H1 (cell line): ENCODE data around the gene CCBE1. TPM values are rescaled to one million over a fixed set of nuclear protein-coding genes. Genes with fewer than 3 reads are reported as not detected.

Experiments used
- CTCF ChIA-PET: fragments of 300-600 bp; sonication (Branson Sonifier 250); formaldehyde crosslinking; loops from one replicate; lab custom pipeline; 2021; ENCODE audit not compliant: partially characterized antibody; lab: Charles Lee
- POLR2A ChIA-PET: fragments of 300-600 bp; sonication (Branson Sonifier 250); formaldehyde crosslinking; loops from one replicate; lab custom pipeline; 2021; ENCODE audit warnings: inconsistent platforms; ENCODE audit not compliant: partially characterized antibody; lab: Charles Lee
- DNase-seq, 2 experiments: peaks; one replicate each; pipeline versions ENCODE4 v3.0.0 to v3.0.0-alpha.2; 2010 to 2022; ENCODE audit warnings: low spot score in 2 of 2, low read depth in 1 of 2, mixed read lengths in 1 of 2
- FAIRE-seq: peaks from 2 replicates; lab custom pipeline; 2011; peaks lifted over from hg19 to GRCh38; lab: Jason Lieb, UNC
- H2AFZ ChIP-seq: 2 replicates; pipeline ENCODE4 v1.8.1; 2012; ENCODE audit warnings: low read length, inconsistent platforms
- H2AK5ac ChIP-seq: 2 replicates; pipeline ENCODE4 v1.6.1; 2013; ENCODE audit warnings: low read depth, low read length
- H2BK120ac ChIP-seq: replicated peaks from 2 replicates; pipeline ENCODE3; 2013; ENCODE audit warnings: low read depth, low read length, inconsistent platforms
- H2BK12ac ChIP-seq: 2 replicates; pipeline ENCODE4 v1.6.1; 2013; ENCODE audit warnings: low read depth, low read length
- H2BK15ac ChIP-seq: 2 replicates; pipeline ENCODE4 v1.6.1; 2013; ENCODE audit warnings: low read length
- H2BK20ac ChIP-seq: 2 replicates; pipeline ENCODE4 v1.6.1; 2013; ENCODE audit warnings: low read length
- H2BK5ac ChIP-seq: 2 replicates; pipeline ENCODE4 v1.6.1; 2013; ENCODE audit warnings: low read depth, low read length
- H3K14ac ChIP-seq: 2 replicates; pipeline ENCODE4 v1.6.1; 2013; ENCODE audit warnings: inconsistent platforms; ENCODE audit not compliant: insufficient read length
- H3K18ac ChIP-seq: 2 replicates; pipeline ENCODE4 v1.6.1; 2013; ENCODE audit warnings: low read length; ENCODE audit errors: extremely low read depth
- H3K23ac ChIP-seq: 2 replicates; pipeline ENCODE4 v1.6.1; 2013; ENCODE audit warnings: inconsistent platforms; ENCODE audit not compliant: insufficient read length
- H3K23me2 ChIP-seq: 2 replicates; pipeline ENCODE4 v1.6.1; 2013; ENCODE audit warnings: low read depth, low read length
- H3K27ac ChIP-seq: 2 replicates; pipeline ENCODE4 v1.6.1; 2011; ENCODE audit warnings: low read depth, low read length, inconsistent platforms
- H3K27me3 ChIP-seq, 4 experiments: replicated peaks in 1 of 4; 1 replicate in 1 of 4; 2 replicates in 3 of 4; pipeline versions ENCODE4 v1.6.1 to v1.8.1; 2011 to 2013; ENCODE audit warnings: low read length in 3 of 4, mild to moderate bottlenecking in 3 of 4, inconsistent platforms in 2 of 4, mixed read lengths in 2 of 4, moderate library complexity in 1 of 4; ENCODE audit not compliant: control insufficient read depth in 3 of 4, insufficient read depth in 3 of 4; ENCODE audit errors: extremely low read depth in 1 of 4
- H3K36me3 ChIP-seq, 4 experiments: 2 replicates each; pipeline versions ENCODE4 v1.6.1 to v1.8.1; 2011 to 2013; ENCODE audit warnings: mild to moderate bottlenecking in 4 of 4, low read length in 3 of 4, moderate library complexity in 2 of 4, control low read depth in 1 of 4, inconsistent platforms in 1 of 4; ENCODE audit not compliant: insufficient read depth in 4 of 4, control insufficient read depth in 2 of 4
- H3K4ac ChIP-seq: replicated peaks from 2 replicates; pipeline ENCODE3; 2013; ENCODE audit warnings: low read length, low read depth, mixed read lengths, inconsistent platforms; ENCODE audit not compliant: insufficient read length
- H3K4me1 ChIP-seq, 4 experiments: replicated peaks in 1 of 4; 1 replicate in 1 of 4; 2 replicates in 3 of 4; pipeline versions ENCODE4 v1.6.1 to v1.8.1; 2011 to 2013; ENCODE audit warnings: low read length in 3 of 4, inconsistent platforms in 2 of 4, mixed read lengths in 1 of 4; ENCODE audit not compliant: insufficient read depth in 4 of 4, control insufficient read depth in 3 of 4
- H3K4me2 ChIP-seq, 2 experiments: 2 replicates each; pipeline versions ENCODE4 v1.6.1 to v1.8.1; 2011 to 2013; ENCODE audit warnings: low read depth in 2 of 2, low read length in 2 of 2, control low read depth in 1 of 2, inconsistent platforms in 1 of 2, mild to moderate bottlenecking in 1 of 2; ENCODE audit not compliant: insufficient read depth in 1 of 2
- H3K4me3 ChIP-seq, 4 experiments: fragments of 200-600, 300-600 bp in 1 of 4; sonication (generic), shearing (Covaris generic), sonication (Bioruptor Twin) in 1 of 4; 2 replicates each; pipeline versions ENCODE4 v1.5.1 to v1.8.1; 2011 to 2016; ENCODE audit warnings: low read length in 4 of 4, low read depth in 3 of 4, control low read depth in 2 of 4, inconsistent platforms in 2 of 4, mild to moderate bottlenecking in 2 of 4, mixed read lengths in 1 of 4, moderate library complexity in 1 of 4; ENCODE audit not compliant: insufficient read depth in 2 of 4; ENCODE audit errors: extremely low read depth in 1 of 4
- H3K56ac ChIP-seq: replicated peaks from 2 replicates; pipeline ENCODE3; 2013; ENCODE audit warnings: low read depth, mild to moderate bottlenecking, mixed read lengths, low read length, inconsistent platforms; ENCODE audit not compliant: insufficient read length
- H3K79me1 ChIP-seq: 2 replicates; pipeline ENCODE4 v1.6.1; 2013; ENCODE audit warnings: low read depth, low read length, control low read depth
- H3K79me2 ChIP-seq, 2 experiments: 2 replicates each; pipeline versions ENCODE4 v1.6.1 to v1.8.1; 2012 to 2013; ENCODE audit warnings: low read length in 2 of 2, mild to moderate bottlenecking in 2 of 2, inconsistent platforms in 1 of 2; ENCODE audit not compliant: insufficient read depth in 2 of 2, control insufficient read depth in 1 of 2
- H3K9ac ChIP-seq, 4 experiments: replicated peaks in 1 of 4; 1 replicate in 1 of 4; 2 replicates in 3 of 4; pipeline versions ENCODE4 v1.6.1 to v1.8.1; 2011 to 2013; ENCODE audit warnings: low read depth in 3 of 4, low read length in 3 of 4, control low read depth in 2 of 4, mild to moderate bottlenecking in 2 of 4, moderate library complexity in 2 of 4, inconsistent platforms in 1 of 4; ENCODE audit errors: extremely low read depth in 1 of 4
- H3K9me3 ChIP-seq, 2 experiments: 2 replicates each; pipeline versions ENCODE4 v1.6.1 to v1.8.1; 2012 to 2013; ENCODE audit warnings: mild to moderate bottlenecking in 2 of 2, moderate library complexity in 2 of 2, control low read depth in 1 of 2, inconsistent platforms in 1 of 2, low read depth in 1 of 2, low read length in 1 of 2, mixed read lengths in 1 of 2; ENCODE audit not compliant: insufficient read depth in 2 of 2
- H4K20me1 ChIP-seq, 2 experiments: replicated peaks in 1 of 2; 2 replicates each; pipeline versions ENCODE3 to v1.8.1; 2011 to 2013; ENCODE audit warnings: inconsistent platforms in 2 of 2, low read length in 2 of 2, mild to moderate bottlenecking in 1 of 2; ENCODE audit not compliant: insufficient read depth in 2 of 2, control insufficient read depth in 1 of 2
- H4K5ac ChIP-seq: 2 replicates; pipeline ENCODE4 v1.6.1; 2013; ENCODE audit warnings: low read length, low read depth, mixed read lengths, inconsistent platforms; ENCODE audit not compliant: insufficient read length
- H4K8ac ChIP-seq: 2 replicates; pipeline ENCODE4 v1.8.0; 2013; ENCODE audit warnings: mild to moderate bottlenecking, moderate library complexity, low read length, inconsistent platforms; ENCODE audit not compliant: insufficient read depth; ENCODE audit errors: extremely low read depth
- H4K91ac ChIP-seq: replicated peaks from 2 replicates; pipeline ENCODE3; 2013; ENCODE audit warnings: low read length, mixed read lengths, inconsistent platforms; ENCODE audit not compliant: insufficient read length
- HDAC2 ChIP-seq, 2 experiments: fragments of 300-600 bp in 1 of 2; sonication (generic) in 1 of 2; IDR thresholded peaks; 2 replicates each; pipeline ENCODE4 v1.6.1; 2011 to 2012; ENCODE audit warnings: low read depth in 2 of 2, low read length in 2 of 2, mild to moderate bottlenecking in 2 of 2, moderate library complexity in 2 of 2, borderline replicate concordance in 1 of 2, inconsistent platforms in 1 of 2
- SUZ12 ChIP-seq: fragments of 200-600 bp; sonication (generic); IDR thresholded peaks from 2 replicates; pipeline ENCODE4 v1.6.1; 2012; ENCODE audit warnings: mild to moderate bottlenecking, inconsistent platforms, low read length, moderate library complexity, mixed read lengths
- TAF7 ChIP-seq: optimal IDR thresholded peaks from 2 replicates; pipeline ENCODE3; 2011; ENCODE audit warnings: low read depth, mild to moderate bottlenecking, inconsistent platforms, low read length, moderate library complexity, borderline replicate concordance
- WGBS, 2 experiments: shearing (Covaris generic) in 1 of 2; methylation state at CpG; one replicate each; pipeline versions ENCODE4 v1.1.6 to v1.1.7; 2013 to 2015; ENCODE audit warnings: low lambda C conversion rate in 2 of 2, mixed read lengths in 2 of 2, inconsistent platforms in 1 of 2, low coverage in 1 of 2, missing lambda C conversion rate in 1 of 2; ENCODE audit not compliant: insufficient replicate concordance in 2 of 2, insufficient coverage in 1 of 2, insufficient read length in 1 of 2; ENCODE audit errors: extremely low coverage in 1 of 2, missing lambda C conversion rate in 1 of 2; 5-methylcytosine and 5-hydroxymethylcytosine counted together
- polyA plus RNA-seq, 7 experiments: library from polyadenylated mRNA; depleted of rRNA in 3 of 7; stranded (reverse) in 5 of 7; unstranded in 2 of 7; fragments of >200 nt in 5 of 7; fragments of 200-250 nt in 2 of 7; gene quantifications; 1 replicate in 5 of 7; 2 replicates in 1 of 7; 4 replicates in 1 of 7; pipeline versions ENCODE4 v1.2.1 to v1.2.3, GENCODE V29; 2011 to 2013; ENCODE audit warnings: missing spikeins in 2 of 7, mixed read lengths in 2 of 7
- total RNA-seq: library from RNA; stranded (reverse); fragmentation: NEBNext Ultra II Directional; extraction: Animal tissue kit (Norgen Biotek cat#: 25700); gene quantifications from 2 replicates; pipeline ENCODE4 v1.2.1, GENCODE V29; 2021

CCBE1 gene
- total and polyA plus RNA-seq, 2 of the 8 experiments (the other 6 are each of a cell fraction or from before 2014, with no cell fraction given) = 2.1 to 2.6 TPM

DNA sequence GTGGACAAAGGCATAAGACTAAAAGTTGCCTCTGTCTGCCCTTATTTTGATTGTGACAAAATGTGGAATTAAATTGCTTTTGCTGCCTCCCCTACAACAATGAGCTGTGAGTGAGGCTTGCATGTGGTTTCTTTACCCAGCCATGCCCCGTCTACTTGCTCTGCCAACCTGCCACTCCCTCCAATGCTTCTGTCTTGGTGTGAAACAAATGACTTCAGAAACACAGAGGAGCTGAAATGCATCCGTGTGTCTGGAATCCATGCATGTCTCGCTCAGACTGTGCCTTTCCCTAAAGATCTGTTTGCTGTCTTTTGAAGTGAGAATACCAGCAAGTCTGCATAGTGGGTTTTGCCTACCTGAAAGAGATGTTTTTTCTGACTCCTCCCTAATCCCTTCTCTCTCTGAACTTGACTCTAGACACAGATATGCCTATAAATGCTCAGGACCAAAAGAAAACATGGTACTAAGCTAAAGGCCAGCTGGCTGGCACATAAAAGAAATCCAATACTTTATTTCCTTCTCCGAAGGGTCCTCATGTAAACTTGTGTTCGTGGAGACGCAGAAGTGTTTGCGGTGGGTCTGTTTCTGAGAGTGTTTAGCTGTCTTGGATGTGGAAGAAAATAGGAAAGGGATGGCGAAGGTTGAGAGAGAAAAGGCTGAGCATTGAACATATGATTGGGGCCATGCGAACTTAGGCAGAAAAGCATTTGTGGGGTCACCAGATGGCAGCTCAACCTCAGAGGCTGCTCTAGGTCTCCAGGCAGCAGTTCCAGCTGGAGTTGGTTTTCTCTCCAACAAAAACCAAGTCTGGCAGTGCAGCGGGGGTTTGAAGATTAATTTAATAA, 120.5 kb downstream of the CCBE1 start:
- H2AK5ac ChIP-seq = no peak overlapping the region
- H3K79me1 ChIP-seq = no peaks in the 10 kb centered on the region
- no peak overlapping the region for H2AFZ ChIP-seq
- H3K27me3 ChIP-seq = no peaks in the 10 kb centered on the region
- no peaks in the 10 kb centered on the region for H3K9me3 ChIP-seq
- no peaks in the 10 kb centered on the region for H3K79me2 ChIP-seq
- H3K4me3 ChIP-seq = no peak overlapping the region
- no peak overlapping the region for H4K5ac ChIP-seq
- H2BK5ac ChIP-seq = no peak overlapping the region
- H3K27ac ChIP-seq = no peak overlapping the region
- no peaks in the 10 kb centered on the region for H4K20me1 ChIP-seq
- no peak overlapping the region for H4K8ac ChIP-seq
- H3K23me2 ChIP-seq = no peaks in the 10 kb centered on the region
- no peak overlapping the region for H3K14ac ChIP-seq
- H3K4me1 ChIP-seq = no peaks in the 10 kb centered on the region
- H3K9ac ChIP-seq = no peak overlapping the region
- H3K23ac ChIP-seq = no peak overlapping the region
- no peak overlapping the region for H3K18ac ChIP-seq
- FAIRE-seq = no peak
- H2BK20ac ChIP-seq = no peak overlapping the region
- H2BK12ac ChIP-seq = no peak overlapping the region
- H3K56ac ChIP-seq = no peak overlapping the region
- TF ChIP-seq HDAC2 (IDR thresholded peaks at IDR 0.05; ENCODE audit: borderline replicate concordance in 1 of 2, low read depth in 2 of 2, low read length in 2 of 2) (no peak), SUZ12 (no peak), TAF7 (no peak)
- no peaks in the 10 kb centered on the region for H3K36me3 ChIP-seq
- no peak overlapping the region for H2BK15ac ChIP-seq
- H4K91ac ChIP-seq = no peak overlapping the region
- ChIA-PET CTCF (interaction anchor here (0.9 to 2.8 kb wide), 5 partner anchors 11 to 174 kb away, joined by 3 to 12 read pairs (median 7); no protein-coding TSS in a partner anchor), POLR2A (interaction anchor here (1.4 kb wide), 1 partner anchor 10 kb away, joined by 3 read pairs; no protein-coding TSS in a partner anchor)
- DNase-seq = no peak
- 87 to 100% methylated on average over 1 to 10 of the region's 10 CpGs for WGBS, 2 experiments
- H3K4ac ChIP-seq = no peak overlapping the region
- no peak overlapping the region for H2BK120ac ChIP-seq
- no peak overlapping the region for H3K4me2 ChIP-seq
